Gastrocnemius medialis (tissue), 4 donors: ENCODE data around the gene TSPAN10.

Source experiments
- CTCF ChIP-seq, 5 experiments: fragments of 450-650 bp in 3 of 5; fragments of 200-600 bp in 2 of 5; sonication (generic) in 2 of 5; IDR thresholded peaks in 4 of 5; conservative IDR thresholded peaks in 1 of 5; 1 replicate in 4 of 5; 2 replicates in 1 of 5; pipeline ENCODE4 v1.5.1; 2016 to 2019; ENCODE audit warnings: antibody characterized with exemption in 5 of 5, mild to moderate bottlenecking in 3 of 5, moderate library complexity in 3 of 5
- POLR2A ChIP-seq, 2 donors: fragments of 450-650 bp; IDR thresholded peaks; one replicate each; pipeline ENCODE4 v1.6.1; 2017; ENCODE audit warnings: antibody characterized with exemption in 2 of 2, mild to moderate bottlenecking in 2 of 2, moderate library complexity in 2 of 2

GRCh38 chr17:81691608-81692007 is 54.6 kb downstream of the TSPAN10 start:
- no peak for TF ChIP-seq CTCF (IDR thresholded peaks at IDR 0.05 in 4 of 5, conservative IDR thresholded peaks at IDR 0.05 in 1 of 5)
- no peak for TF ChIP-seq POLR2A (IDR thresholded peaks at IDR 0.05)
